ENCODE data around the gene PTMA. TPM values are rescaled to one million over a fixed set of nuclear protein-coding genes. Genes with fewer than 3 reads are reported as not detected.

The PTMA gene
- total RNA-seq, 1 experiment from 2014 or later, result 713 TPM

GRCh38 chr2:231682603-231683291 lies 25.6 kb upstream of the PTMA start:
- intact Hi-C loops (cut with micrococcal nuclease), result no loop called here
- no peaks in the 10 kb centered on the region for H3K36me3 Mint-ChIP-seq (ENCODE audit: insufficient read depth, unreplicated experiment)
- no peak overlapping the region for H3K27ac Mint-ChIP-seq (ENCODE audit: low read depth, unreplicated experiment)
- no peak for DNase-seq (ENCODE audit: unreplicated experiment)
- H3K9me3 Mint-ChIP-seq (ENCODE audit: unreplicated experiment), result no peaks in the 10 kb centered on the region
- ChIA-PET POLR2A (interaction anchor here (1.5 to 3.0 kb wide), 3 partner anchors 25 to 71 kb away, joined by 5 to 13 read pairs (median 7); partner anchors contain the start of gene PTMA), CTCF (interaction anchor here (1.0 to 4.9 kb wide), 3 partner anchors 8 to 34 kb away, joined by 4 to 39 read pairs (median 27); no protein-coding TSS in a partner anchor)
- BruUV-seq (replicated peaks), result no TSS peak
- peak overlapping the region; percentile 3 for H3K4me3 Mint-ChIP-seq (ENCODE audit: unreplicated experiment)
- peaks cover 6% of the 10 kb centered on the region for H3K4me1 Mint-ChIP-seq (ENCODE audit: insufficient read depth, unreplicated experiment)
- H3K27me3 Mint-ChIP-seq (ENCODE audit: insufficient read depth, unreplicated experiment), result no peaks in the 10 kb centered on the region
- TF ChIP-seq, protein P1, sequence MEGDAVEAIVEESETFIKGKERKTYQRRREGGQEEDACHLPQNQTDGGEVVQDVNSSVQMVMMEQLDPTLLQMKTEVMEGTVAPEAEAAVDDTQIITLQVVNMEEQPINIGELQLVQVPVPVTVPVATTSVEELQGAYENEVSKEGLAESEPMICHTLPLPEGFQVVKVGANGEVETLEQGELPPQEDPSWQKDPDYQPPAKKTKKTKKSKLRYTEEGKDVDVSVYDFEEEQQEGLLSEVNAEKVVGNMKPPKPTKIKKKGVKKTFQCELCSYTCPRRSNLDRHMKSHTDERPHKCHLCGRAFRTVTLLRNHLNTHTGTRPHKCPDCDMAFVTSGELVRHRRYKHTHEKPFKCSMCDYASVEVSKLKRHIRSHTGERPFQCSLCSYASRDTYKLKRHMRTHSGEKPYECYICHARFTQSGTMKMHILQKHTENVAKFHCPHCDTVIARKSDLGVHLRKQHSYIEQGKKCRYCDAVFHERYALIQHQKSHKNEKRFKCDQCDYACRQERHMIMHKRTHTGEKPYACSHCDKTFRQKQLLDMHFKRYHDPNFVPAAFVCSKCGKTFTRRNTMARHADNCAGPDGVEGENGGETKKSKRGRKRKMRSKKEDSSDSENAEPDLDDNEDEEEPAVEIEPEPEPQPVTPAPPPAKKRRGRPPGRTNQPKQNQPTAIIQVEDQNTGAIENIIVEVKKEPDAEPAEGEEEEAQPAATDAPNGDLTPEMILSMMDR (IDR thresholded peaks at IDR 0.05; ENCODE audit: unreplicated experiment), result no peak

- TF ChIP-seq, protein P1 (IDR thresholded peaks at IDR 0.05; ENCODE audit: unreplicated experiment), result no peak
- Mint-ChIP-seq H3K27ac (ENCODE audit: low read depth, unreplicated experiment) (no peak overlapping the region), H3K4me1 (ENCODE audit: insufficient read depth, unreplicated experiment) (peaks cover 3% of the 10 kb centered on the region), H3K36me3 (ENCODE audit: insufficient read depth, unreplicated experiment) (no peaks in the 10 kb centered on the region), H3K4me3 (ENCODE audit: unreplicated experiment) (no peak overlapping the region), H3K27me3 (ENCODE audit: insufficient read depth, unreplicated experiment) (no peaks in the 10 kb centered on the region), H3K9me3 (ENCODE audit: unreplicated experiment) (no peaks in the 10 kb centered on the region)
- BruUV-seq (replicated peaks), result no TSS peak
- POLR2A ChIA-PET, result interaction anchor here (0.9 to 1.1 kb wide), 2 partner anchors 18 to 26 kb away, joined by 4 read pairs; no protein-coding TSS in a partner anchor
- DNase-seq (ENCODE audit: unreplicated experiment), result no peak
- CTCF ChIA-PET, result interaction anchor here (0.6 to 4.9 kb wide), 4 partner anchors 9 to 458 kb away, joined by 3 to 39 read pairs (median 16); no protein-coding TSS in a partner anchor
- intact Hi-C loops (cut with micrococcal nuclease), result no loop called here
Observed at GRCh38 chr2:231683292-231684235, 24.8 kb upstream of the PTMA start.

- BruUV-seq (replicated peaks), result no TSS peak
- H3K36me3 Mint-ChIP-seq (ENCODE audit: insufficient read depth, unreplicated experiment), result no peaks in the 10 kb centered on the region
Observed at GRCh38 chr2:231684314-231685223, 23.8 kb upstream of the PTMA start.

More at GRCh38 chr2:231684314-231685223, 23.8 kb upstream of the PTMA start:
- intact Hi-C loops (cut with micrococcal nuclease), result no loop called here
- Mint-ChIP-seq H3K9me3 (ENCODE audit: unreplicated experiment) (no peaks in the 10 kb centered on the region), H3K4me3 (ENCODE audit: unreplicated experiment) (no peak overlapping the region), H3K4me1 (ENCODE audit: insufficient read depth, unreplicated experiment) (peaks cover 3% of the 10 kb centered on the region), H3K27me3 (ENCODE audit: insufficient read depth, unreplicated experiment) (no peaks in the 10 kb centered on the region), H3K27ac (ENCODE audit: low read depth, unreplicated experiment) (no peak overlapping the region)
- CTCF ChIA-PET, result interaction anchor here (0.6 to 4.9 kb wide), 6 partner anchors 10 to 457 kb away, joined by 3 to 39 read pairs (median 4); no protein-coding TSS in a partner anchor
- POLR2A ChIA-PET, result interaction anchor here (0.9 to 1.1 kb wide), 3 partner anchors 17 to 25 kb away, joined by 4 to 6 read pairs (median 4); no protein-coding TSS in a partner anchor
- TF ChIP-seq, protein P1 (IDR thresholded peaks at IDR 0.05; ENCODE audit: unreplicated experiment), result no peak
- DNase-seq (ENCODE audit: unreplicated experiment), result no peak

Data from MCF 10A (cell line).